Upper lobe of left lung (tissue), 6 donors: Measurements from ENCODE around the gene GLRA3. TPM values are rescaled to one million over a fixed set of nuclear protein-coding genes. Genes with fewer than 3 reads are reported as not detected.

Experiments used
- ATAC-seq, 2 donors: fragments of 200-7000 bp; cut with Tn5 transposase; one replicate each; pipeline ENCODE4 v1.9.1; 2022; ENCODE audit warnings: mild to moderate bottlenecking in 2 of 2, moderate library complexity in 2 of 2; ENCODE audit not compliant: low FRiP score in 2 of 2
- DNase-seq, 2 donors: peaks; one replicate each; pipeline ENCODE4 v3.0.0-alpha.2; 2019 to 2020
- H3K27ac ChIP-seq, 4 donors: fragments of 200-600 bp; sonication (generic); one replicate each; pipeline ENCODE4 v1.5.1; 2016 to 2019
- H3K27me3 ChIP-seq, 4 donors: fragments of 200-600 bp; sonication (generic); one replicate each; pipeline ENCODE4 v1.5.1; 2017 to 2019
- H3K36me3 ChIP-seq, 4 donors: fragments of 200-600 bp; sonication (generic); one replicate each; pipeline ENCODE4 v1.5.1; 2016 to 2019
- H3K4me1 ChIP-seq, 4 donors: fragments of 200-600 bp; sonication (generic); one replicate each; pipeline ENCODE4 v1.5.1; 2018 to 2019
- H3K4me3 ChIP-seq, 4 donors: fragments of 200-600 bp; sonication (generic); one replicate each; pipeline ENCODE4 v1.5.1; 2017 to 2019; ENCODE audit warnings: mild to moderate bottlenecking in 2 of 4, moderate library complexity in 1 of 4
- H3K9me3 ChIP-seq, 4 donors: fragments of 200-600 bp; sonication (generic); one replicate each; pipeline ENCODE4 v1.5.1; 2018 to 2019
- CTCF ChIP-seq, 6 experiments: fragments of 450-650 bp in 4 of 6; fragments of 200-600 bp in 2 of 6; sonication (generic) in 2 of 6; IDR thresholded peaks; one replicate each; pipeline ENCODE4 v1.5.1; 2016 to 2019; ENCODE audit warnings: antibody characterized with exemption in 6 of 6
- EP300 ChIP-seq, 4 donors: sonication (generic); formaldehyde crosslinking; IDR thresholded peaks; one replicate each; pipeline ENCODE4 v1.5.1; 2017; ENCODE audit warnings: antibody characterized with exemption in 4 of 4, control low read depth in 2 of 4
- POLR2A ChIP-seq, 4 donors: fragments of 450-650 bp; IDR thresholded peaks; one replicate each; pipeline ENCODE4 v1.5.1; 2016 to 2017; ENCODE audit warnings: antibody characterized with exemption in 4 of 4, mild to moderate bottlenecking in 2 of 4
- POLR2AphosphoS5 ChIP-seq, 2 donors: sonication (generic); formaldehyde crosslinking; IDR thresholded peaks; one replicate each; pipeline ENCODE4 v1.5.1; 2017; ENCODE audit warnings: antibody characterized with exemption in 2 of 2
- WGBS, 2 donors: methylation state at CpG; one replicate each; pipeline ENCODE4 v1.1.5; 2017 to 2018; 5-methylcytosine and 5-hydroxymethylcytosine counted together
- total RNA-seq, 6 donors: library from RNA; depleted of rRNA in 4 of 6; stranded (reverse); fragments of >200 nt in 4 of 6; gene quantifications; one replicate each; pipeline versions ENCODE4 v1.1.0 to v1.2.1, GENCODE V29; 2016 to 2021
- donor health status: DM: no; HTN: no; CAD: no; lungs with moderate emphysema.
- donor health status: DM: no; HTN: yes; CAD: no; lungs with severe emphysema.

Gene GLRA3
- total RNA-seq, 6 donors from 2014 or later, result 0.03 to 0.33 (median 0.15) TPM; not detected in 3

GRCh38 chr4:174713181-174713580 is 115.9 kb downstream of the GLRA3 start:
- H3K9me3 ChIP-seq, result no peaks in the 10 kb centered on the region
- H3K4me3 ChIP-seq, result no peak overlapping the region
- DNase-seq, result no peak
- TF ChIP-seq EP300 (IDR thresholded peaks at IDR 0.05), result no peak
- TF ChIP-seq POLR2A (IDR thresholded peaks at IDR 0.05), result no peak
- no peak for TF ChIP-seq CTCF (IDR thresholded peaks at IDR 0.05)
- TF ChIP-seq POLR2AphosphoS5 (IDR thresholded peaks at IDR 0.05), result no peak
- peaks cover 0 to 7% (median 0%) of the 10 kb centered on the region in 4 donors for H3K4me1 ChIP-seq
- no peak overlapping the region for H3K27ac ChIP-seq
- no peak for ATAC-seq
- H3K27me3 ChIP-seq, result no peaks in the 10 kb centered on the region
- WGBS, 2 donors, result 53 to 61% methylated on average over 2 of the region's 2 CpGs
- H3K36me3 ChIP-seq, result no peaks in the 10 kb centered on the region

GRCh38 chr4:174709526-174709925 is 119.5 kb downstream of the GLRA3 start:
- no peaks in the 10 kb centered on the region for H3K9me3 ChIP-seq
- no peaks in the 10 kb centered on the region for H3K27me3 ChIP-seq
- no peak overlapping the region for H3K27ac ChIP-seq
- H3K4me1 ChIP-seq, result no peaks in the 10 kb centered on the region
- ATAC-seq, result no peak
- no peak for DNase-seq
- H3K36me3 ChIP-seq, result no peaks in the 10 kb centered on the region
- H3K4me3 ChIP-seq, result no peak overlapping the region
- WGBS, 2 donors, result 50 to 62% methylated on average over 3 of the region's 3 CpGs
- TF ChIP-seq POLR2AphosphoS5 (IDR thresholded peaks at IDR 0.05) (no peak), POLR2A (IDR thresholded peaks at IDR 0.05) (no peak), CTCF (IDR thresholded peaks at IDR 0.05) (no peak), EP300 (IDR thresholded peaks at IDR 0.05) (no peak)

DNA sequence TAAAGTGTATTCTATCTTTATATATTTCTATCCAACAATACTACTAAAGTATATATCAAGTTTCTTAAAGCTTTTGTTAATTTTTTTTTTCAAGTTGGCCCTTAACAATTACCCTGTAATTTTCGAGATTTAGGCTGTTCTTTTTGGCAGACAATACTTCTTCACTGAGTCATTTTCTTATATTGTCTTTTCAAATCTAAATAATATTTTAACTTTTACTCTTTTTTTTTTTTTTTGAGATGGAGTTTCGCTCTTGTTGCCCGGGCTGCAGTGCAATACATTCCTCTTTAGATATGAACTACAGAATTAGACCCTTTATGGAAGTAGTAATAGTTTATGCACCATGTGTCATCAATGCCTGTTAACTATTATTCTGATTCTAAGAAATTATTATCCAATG is 120.7 kb downstream of the GLRA3 start:
- no peak for ATAC-seq
- no peak overlapping the region for H3K4me3 ChIP-seq
- no peaks in the 10 kb centered on the region for H3K27me3 ChIP-seq
- H3K4me1 ChIP-seq, result no peaks in the 10 kb centered on the region
- TF ChIP-seq CTCF (IDR thresholded peaks at IDR 0.05) (no peak), POLR2AphosphoS5 (IDR thresholded peaks at IDR 0.05) (no peak), POLR2A (IDR thresholded peaks at IDR 0.05) (no peak), EP300 (IDR thresholded peaks at IDR 0.05) (no peak)
- no peak for DNase-seq
- no peaks in the 10 kb centered on the region for H3K36me3 ChIP-seq
- WGBS, 2 donors, result 80 to 81% methylated on average over 3 of the region's 3 CpGs
- H3K27ac ChIP-seq, result no peak overlapping the region
- H3K9me3 ChIP-seq, result no peaks in the 10 kb centered on the region

DNA sequence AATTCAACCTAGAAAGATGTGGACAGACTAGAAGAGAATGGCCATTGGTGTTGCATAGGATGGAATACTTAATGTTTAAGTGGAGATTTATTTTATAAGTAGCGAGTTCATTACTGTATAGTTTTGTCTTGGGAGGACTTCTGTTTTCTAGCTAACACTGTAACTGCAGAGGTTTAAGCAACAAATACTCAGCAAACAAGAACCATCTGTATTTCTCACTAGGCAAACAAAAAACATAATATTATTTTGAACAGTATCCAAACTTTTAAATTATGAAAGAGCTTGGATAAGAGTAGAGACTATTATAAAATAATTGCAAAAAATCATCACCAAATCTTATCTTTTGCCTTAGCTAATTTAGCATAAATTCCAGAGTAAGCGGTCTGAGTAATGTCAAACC is 121.1 kb downstream of the GLRA3 start:
- H3K4me1 ChIP-seq, result no peaks in the 10 kb centered on the region
- H3K9me3 ChIP-seq, result no peaks in the 10 kb centered on the region
- H3K36me3 ChIP-seq, result no peaks in the 10 kb centered on the region
- TF ChIP-seq EP300 (IDR thresholded peaks at IDR 0.05), result no peak
- no peak for TF ChIP-seq POLR2AphosphoS5 (IDR thresholded peaks at IDR 0.05)
- TF ChIP-seq POLR2A (IDR thresholded peaks at IDR 0.05), result no peak
- no peak for TF ChIP-seq CTCF (IDR thresholded peaks at IDR 0.05)
- H3K27ac ChIP-seq, result no peak overlapping the region
- no peak for DNase-seq
- H3K27me3 ChIP-seq, result no peaks in the 10 kb centered on the region
- H3K4me3 ChIP-seq, result no peak overlapping the region
- 79 to 83% methylated on average over 2 of the region's 2 CpGs for WGBS, 2 donors
- no peak for ATAC-seq

DNA sequence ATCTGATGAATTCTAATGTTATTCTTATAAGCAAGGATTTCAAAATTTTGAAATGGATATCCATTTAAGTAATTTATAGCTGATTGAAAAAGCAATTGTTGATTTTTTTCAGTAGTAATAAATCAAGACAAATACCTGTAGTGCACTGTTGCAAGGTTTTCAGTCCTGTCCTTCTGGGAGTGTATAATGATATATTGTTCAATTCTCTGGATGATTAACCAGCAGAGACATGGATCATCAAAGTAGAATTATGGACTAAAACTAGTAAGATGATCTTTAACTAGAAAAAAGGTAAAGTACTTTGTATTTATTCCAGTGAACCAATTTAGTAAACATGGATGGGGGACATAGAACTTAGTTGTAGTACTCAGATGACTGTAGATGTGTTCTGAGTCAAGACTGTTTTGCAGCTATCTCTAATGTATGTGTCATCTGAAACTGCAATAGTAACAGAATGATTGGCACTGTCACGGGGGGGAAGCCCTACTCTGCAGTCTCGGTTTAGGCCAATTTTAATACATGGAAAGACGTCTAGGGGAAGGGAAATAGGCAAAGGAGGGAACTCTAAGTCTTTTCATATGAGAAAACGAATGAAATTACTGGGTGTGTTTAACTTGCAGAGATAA is 121.9 kb downstream of the GLRA3 start:
- 78 to 83% methylated on average over 4 of the region's 4 CpGs for WGBS, 2 donors

More for the DNA sequence above, 121.9 kb downstream of the GLRA3 start:
- Histone ChIP-seq H3K9me3 (no peaks in the 10 kb centered on the region), H3K4me3 (no peak overlapping the region), H3K27ac (no peak overlapping the region), H3K36me3 (no peaks in the 10 kb centered on the region), H3K27me3 (no peaks in the 10 kb centered on the region), H3K4me1 (no peaks in the 10 kb centered on the region)
- TF ChIP-seq POLR2A (IDR thresholded peaks at IDR 0.05), result no peak
- no peak for TF ChIP-seq POLR2AphosphoS5 (IDR thresholded peaks at IDR 0.05)
- TF ChIP-seq EP300 (IDR thresholded peaks at IDR 0.05), result no peak
- TF ChIP-seq CTCF (IDR thresholded peaks at IDR 0.05), result no peak
- DNase-seq (no peak), ATAC-seq (no peak)
